NCI-H2107 (cell line): ENCODE data around the gene AFTPH.

Experiments used
- DNase-seq: peaks from one replicate; lab custom pipeline; 2025; lab: John Stamatoyannopoulos, UW

Gene AFTPH, protein sequence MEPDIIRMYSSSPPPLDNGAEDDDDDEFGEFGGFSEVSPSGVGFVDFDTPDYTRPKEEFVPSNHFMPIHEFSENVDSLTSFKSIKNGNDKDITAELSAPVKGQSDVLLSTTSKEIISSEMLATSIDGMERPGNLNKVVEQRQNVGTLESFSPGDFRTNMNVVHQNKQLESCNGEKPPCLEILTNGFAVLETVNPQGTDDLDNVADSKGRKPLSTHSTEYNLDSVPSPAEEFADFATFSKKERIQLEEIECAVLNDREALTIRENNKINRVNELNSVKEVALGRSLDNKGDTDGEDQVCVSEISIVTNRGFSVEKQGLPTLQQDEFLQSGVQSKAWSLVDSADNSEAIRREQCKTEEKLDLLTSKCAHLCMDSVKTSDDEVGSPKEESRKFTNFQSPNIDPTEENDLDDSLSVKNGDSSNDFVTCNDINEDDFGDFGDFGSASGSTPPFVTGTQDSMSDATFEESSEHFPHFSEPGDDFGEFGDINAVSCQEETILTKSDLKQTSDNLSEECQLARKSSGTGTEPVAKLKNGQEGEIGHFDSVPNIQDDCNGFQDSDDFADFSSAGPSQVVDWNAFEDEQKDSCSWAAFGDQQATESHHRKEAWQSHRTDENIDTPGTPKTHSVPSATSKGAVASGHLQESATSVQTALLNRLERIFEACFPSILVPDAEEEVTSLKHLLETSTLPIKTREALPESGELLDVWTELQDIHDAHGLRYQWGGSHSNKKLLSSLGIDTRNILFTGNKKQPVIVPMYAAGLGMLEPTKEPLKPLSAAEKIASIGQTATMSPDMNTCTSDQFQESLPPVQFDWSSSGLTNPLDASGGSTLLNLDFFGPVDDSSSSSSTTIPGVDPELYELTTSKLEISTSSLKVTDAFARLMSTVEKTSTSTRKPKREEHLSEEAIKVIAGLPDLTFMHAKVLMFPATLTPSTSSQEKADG

GRCh38 chr2:64523666-64524603 lies at the start of gene AFTPH:
Gene AFTPH (plus strand): TSS chr2:64524328. CDS start chr2:64551475, 27,147 bp downstream.
- DNase-seq: peak; percentile 98

DNA sequence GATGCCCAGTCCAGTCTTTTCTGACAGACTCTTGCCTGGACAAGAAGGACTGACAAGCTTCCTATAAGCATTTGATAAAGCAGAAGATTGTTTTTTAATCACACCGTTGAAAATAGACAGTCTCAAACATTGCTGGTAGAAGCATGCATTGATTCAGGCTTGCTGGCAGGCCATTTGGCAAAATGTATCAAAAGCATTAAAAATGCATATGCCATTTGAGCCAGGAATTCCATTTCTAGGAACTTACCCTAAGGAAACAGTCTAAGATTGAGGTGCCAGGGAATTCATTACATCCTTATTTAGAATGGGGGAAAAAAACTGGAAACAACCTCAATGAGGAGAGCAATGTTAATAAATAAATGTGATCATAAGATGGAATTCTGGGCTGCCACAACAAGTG lies 49.5 kb upstream of the AFTPH start:
- DNase-seq: no peak

DNA sequence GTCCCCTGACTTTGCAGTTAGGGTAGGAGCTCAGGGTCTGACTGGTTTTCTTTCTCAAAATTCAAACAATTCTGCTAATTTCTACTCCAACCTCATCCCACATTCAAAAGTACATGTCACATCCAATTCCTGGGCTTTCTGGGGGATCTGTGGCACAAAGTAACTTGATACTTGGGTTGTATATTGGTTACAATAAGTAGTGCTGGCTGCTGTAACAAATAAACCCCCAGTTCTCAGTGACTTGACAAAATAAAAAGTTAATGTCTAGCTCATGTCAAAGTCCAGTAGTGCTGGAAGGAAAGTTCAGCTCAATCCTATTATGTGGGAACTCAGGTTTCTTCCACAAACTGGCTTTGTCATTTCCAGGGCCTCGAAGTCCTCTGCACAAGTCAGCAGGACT lies 47.1 kb upstream of the AFTPH start:
- DNase-seq: no peak

DNA sequence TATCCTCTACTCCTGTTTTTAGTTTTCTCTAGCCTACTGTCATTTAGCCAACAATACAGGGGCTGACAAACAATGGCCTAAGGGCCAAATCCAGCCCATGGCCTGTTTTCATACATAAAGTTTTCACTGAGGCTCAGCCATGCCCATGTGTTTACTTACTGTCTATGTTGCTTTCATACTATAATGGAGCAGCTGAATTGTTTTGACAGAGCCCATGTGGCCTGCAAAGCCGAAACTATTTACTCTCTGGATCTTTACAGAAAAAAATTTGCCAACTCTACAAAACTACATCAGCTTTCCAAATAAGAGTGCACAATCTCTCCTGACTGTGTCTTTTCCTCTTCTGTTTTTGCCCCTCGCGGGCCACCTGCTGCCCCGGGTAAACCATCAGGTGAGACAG lies 46.1 kb upstream of the AFTPH start:
- no peak for DNase-seq

DNA sequence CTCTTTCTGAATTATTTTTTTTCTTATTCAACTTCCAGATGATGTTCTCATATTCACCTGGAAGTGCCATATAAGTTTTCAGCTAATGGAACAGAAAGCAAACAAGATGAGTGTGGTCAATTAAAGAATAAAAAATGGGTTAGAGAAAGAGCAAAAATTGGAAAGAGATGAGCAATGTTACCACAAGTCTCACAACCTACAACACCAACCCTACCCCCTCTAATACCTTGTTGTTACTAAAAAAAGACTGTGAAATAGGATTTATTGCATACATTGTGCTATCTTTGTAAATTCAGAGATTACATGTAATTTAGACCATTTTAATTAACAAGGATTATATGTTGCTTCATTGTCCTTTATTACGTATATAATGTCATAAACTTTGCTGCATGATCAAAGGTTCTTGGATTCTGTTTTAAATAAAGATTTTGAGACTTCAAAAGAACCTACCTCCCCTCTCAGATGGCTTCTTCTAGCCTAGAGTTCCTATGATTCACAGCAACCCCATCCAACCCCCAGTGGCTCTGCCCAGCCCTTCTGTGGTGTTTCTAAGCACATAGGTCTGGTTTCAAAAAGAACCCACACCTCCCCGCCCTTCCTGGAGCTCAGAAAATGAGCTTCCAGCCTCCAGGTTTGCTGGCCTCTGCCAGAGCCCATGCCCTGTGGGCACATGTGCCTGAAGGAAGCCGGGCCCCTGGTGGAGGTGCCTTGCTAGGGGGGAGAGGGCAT lies 45.5 kb upstream of the AFTPH start:
- no peak for DNase-seq

GRCh38 chr2:64479259-64480117 lies 44.6 kb upstream of the AFTPH start:
- DNase-seq: no peak

DNA sequence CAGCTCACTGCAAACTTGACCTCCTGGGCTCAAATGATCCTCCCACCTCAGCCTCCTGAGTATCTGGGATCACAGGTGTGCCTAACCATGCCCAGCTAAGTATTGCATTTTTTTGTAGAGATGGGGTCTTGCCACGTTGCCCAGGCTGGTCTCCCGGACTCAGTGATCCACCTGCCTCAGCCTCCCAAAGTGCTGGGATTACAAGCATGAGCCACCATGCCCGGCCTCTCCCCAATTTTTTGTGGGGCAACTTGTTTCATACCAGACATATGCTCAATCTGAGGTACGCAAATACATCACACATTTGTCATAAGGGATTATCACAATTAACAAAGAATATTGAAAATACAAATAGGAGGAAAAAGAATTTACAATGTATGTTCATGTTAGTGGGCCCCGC lies 42.5 kb upstream of the AFTPH start:
- no peak for DNase-seq

DNA sequence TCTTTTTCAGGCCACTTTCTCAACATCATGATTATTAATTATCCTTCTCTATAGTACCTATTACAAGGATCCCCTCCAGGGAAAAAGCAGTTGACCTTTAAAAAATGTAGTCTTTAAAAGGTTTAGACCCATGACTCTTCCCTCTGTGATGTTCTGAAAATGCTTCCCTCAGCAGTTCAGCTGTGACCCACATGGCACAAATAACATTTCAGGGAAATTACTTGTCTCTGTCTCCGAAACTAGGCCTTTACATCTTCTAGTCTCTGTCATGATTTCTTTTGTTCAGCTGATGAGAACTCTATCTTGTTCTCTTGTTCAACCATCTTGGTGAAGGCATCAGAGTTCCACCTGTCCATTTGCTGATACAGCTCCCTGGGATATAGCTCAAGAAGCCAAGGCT lies 41.9 kb upstream of the AFTPH start:
- no peak for DNase-seq

DNA sequence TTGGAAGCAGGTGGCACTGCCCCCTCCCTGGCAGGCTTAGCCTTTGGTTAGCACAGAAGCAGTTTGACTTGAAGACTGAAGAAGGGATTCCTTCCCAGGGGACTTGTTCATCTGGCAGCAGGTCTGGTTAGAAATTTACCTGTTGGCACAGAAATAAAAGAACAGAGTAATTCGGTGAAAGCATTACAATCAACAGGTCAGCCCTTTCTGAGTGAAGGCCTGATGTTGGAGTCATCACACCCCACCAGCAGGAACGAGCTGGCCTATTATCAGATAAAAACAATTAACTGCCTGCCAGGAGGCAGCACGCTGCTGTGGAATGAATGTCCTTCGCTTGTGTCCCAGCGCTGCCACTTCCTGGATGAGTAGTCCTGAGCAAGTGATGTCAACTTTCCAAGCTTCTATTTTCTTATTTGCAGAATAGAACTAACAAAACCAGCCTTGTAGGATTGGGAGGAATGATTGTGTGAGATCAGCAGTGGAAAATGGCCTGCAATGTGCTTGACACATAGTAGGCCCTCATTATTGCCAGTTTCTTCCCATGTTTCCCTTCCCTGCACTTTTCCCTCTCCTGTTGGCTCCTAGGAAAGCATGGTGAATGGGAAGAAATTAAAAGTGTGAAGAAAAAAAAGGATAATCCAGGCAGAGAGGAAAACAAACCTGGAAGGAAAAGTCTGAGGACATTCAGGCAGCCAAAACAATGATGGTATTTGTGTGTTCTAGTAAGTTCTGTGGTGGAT lies 41.2 kb upstream of the AFTPH start:
- DNase-seq: no peak

DNA sequence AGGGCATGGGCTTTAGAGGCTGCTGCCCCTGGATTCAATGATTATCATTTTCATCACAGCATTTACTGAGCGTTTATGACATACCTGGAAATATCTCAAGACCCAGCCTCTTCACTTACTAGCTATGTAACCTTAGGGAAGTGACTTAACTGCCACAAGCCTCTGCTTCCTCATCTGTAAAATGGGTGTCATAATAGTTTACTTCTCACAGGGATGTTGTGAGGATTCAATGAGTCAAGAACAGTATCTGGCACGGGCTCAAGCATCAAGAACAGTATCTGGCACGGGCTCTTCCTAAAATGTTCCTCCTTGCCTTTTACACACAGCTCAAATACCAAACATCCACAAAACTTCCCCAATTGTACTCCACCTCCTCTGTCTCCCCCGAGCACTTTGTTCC lies 38.8 kb upstream of the AFTPH start:
- no peak for DNase-seq

DNA sequence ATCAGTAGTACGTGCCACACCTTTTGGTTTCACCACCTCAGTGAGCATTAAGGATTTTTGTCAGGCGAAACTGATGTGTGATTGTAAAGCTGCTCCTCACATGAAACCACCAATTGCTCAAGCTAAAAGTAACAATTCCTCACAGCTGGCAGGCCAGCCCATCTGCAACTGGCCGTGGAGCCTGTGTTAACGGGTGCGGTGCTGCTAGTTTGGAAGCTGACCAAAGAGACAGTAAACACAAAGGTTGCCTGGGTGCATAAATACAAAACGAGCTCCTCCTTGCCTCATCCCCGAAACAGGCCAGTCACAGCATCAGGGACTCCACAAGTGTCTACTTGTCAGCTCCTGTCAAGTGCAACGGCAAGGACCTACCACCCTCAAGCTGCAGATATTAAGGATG lies 38.2 kb upstream of the AFTPH start:
- DNase-seq: no peak

- DNase-seq: no peak
These were observed 36.7 kb upstream of the AFTPH start for GRCh38 chr2:64487256-64488049.

GRCh38 chr2:64488050-64488974 lies 35.8 kb upstream of the AFTPH start:
- DNase-seq: peak; percentile 49

GRCh38 chr2:64489081-64489751 lies 34.9 kb upstream of the AFTPH start:
- DNase-seq: no peak

GRCh38 chr2:64491426-64491825 lies 32.7 kb upstream of the AFTPH start:
- DNase-seq: no peak

DNA sequence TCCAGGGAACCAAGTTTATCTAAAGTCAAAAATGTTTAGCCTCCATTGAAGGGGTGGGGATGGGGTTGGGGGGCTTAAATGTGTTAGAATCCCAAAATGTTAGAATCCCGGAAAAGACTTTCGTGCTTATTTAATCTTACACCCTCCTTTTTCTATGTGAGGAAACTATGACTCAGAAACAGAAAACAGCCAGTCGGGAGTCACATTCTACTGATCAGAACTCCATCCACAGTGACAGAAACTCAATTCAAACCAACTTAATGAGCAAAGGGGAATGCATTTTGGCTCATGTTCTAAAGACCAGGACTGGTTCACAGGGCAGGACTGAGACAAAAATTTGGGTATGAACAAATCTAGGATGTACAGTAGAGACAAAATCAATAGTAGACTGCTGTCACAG lies 31.9 kb upstream of the AFTPH start:
- DNase-seq: no peak

GRCh38 chr2:64492821-64493220 lies 31.3 kb upstream of the AFTPH start:
- DNase-seq: no peak
